Breast epithelium (tissue), 4 donors: ENCODE measurements around the gene N4BP2L1. TPM values are rescaled to one million over a fixed set of nuclear protein-coding genes. Genes with fewer than 3 reads are reported as not detected.

Source experiments
- DNase-seq, 2 donors: peaks; one replicate each; pipeline ENCODE4 v3.0.0-alpha.2; 2019; ENCODE audit warnings: low spot score in 2 of 2
- H3K27ac ChIP-seq, 2 donors: fragments of 200-600 bp; sonication (generic) in 1 of 2; one replicate each; pipeline ENCODE4 v1.5.1; 2016 to 2019; ENCODE audit warnings: mild to moderate bottlenecking in 1 of 2
- H3K27me3 ChIP-seq, 2 donors: fragments of 200-600 bp; sonication (generic) in 1 of 2; one replicate each; pipeline versions ENCODE4 v1.5.1 to v1.6.0; 2017 to 2019; ENCODE audit warnings: control low read depth in 1 of 2, mild to moderate bottlenecking in 1 of 2
- H3K36me3 ChIP-seq: fragments of 200-600 bp; one replicate; pipeline ENCODE4 v1.5.1; 2019
- H3K4me1 ChIP-seq, 2 donors: fragments of 200-600 bp; sonication (generic); one replicate each; pipeline ENCODE4 v1.5.1; 2016 to 2019; ENCODE audit warnings: control low read depth in 1 of 2
- H3K4me3 ChIP-seq, 3 donors: fragments of 200-600 bp; sonication (generic); 1 replicate in 2 of 3; 2 replicates in 1 of 3; pipeline ENCODE4 v1.5.1; 2016 to 2019; ENCODE audit warnings: mild to moderate bottlenecking in 3 of 3, moderate library complexity in 2 of 3
- H3K9me3 ChIP-seq, 2 donors: fragments of 200-600 bp; sonication (generic) in 1 of 2; one replicate each; pipeline ENCODE4 v1.5.1; 2016 to 2019; ENCODE audit warnings: control low read depth in 1 of 2
- POLR2A ChIP-seq: fragments of 450-650 bp; IDR thresholded peaks from one replicate; pipeline ENCODE4 v1.6.1; 2016; ENCODE audit warnings: antibody characterized with exemption, mild to moderate bottlenecking, moderate library complexity
- POLR2AphosphoS5 ChIP-seq, 3 donors: sonication (generic); formaldehyde crosslinking; IDR thresholded peaks; one replicate each; pipeline ENCODE4 v1.6.1; 2017; ENCODE audit warnings: antibody characterized with exemption in 3 of 3
- intact Hi-C: fragments of 100-400 bp; cut with DNase I; formaldehyde crosslinking; loops from one replicate; pipeline ENCODE4 v1.15.1; 2023; ENCODE audit warnings: low total_unique reads
- total RNA-seq, 3 donors: library from RNA; depleted of rRNA; stranded (reverse); fragments of >200 nt; gene quantifications; one replicate each; pipeline ENCODE4 v1.1.0, GENCODE V29; 2016
- TF ChIP-seq, protein P1 (sequence below), 3 donors: fragments of 450-650 bp; IDR thresholded peaks; one replicate each; pipeline ENCODE4 v1.5.1; 2016 to 2017; ENCODE audit warnings: antibody characterized with exemption in 3 of 3, mild to moderate bottlenecking in 3 of 3, moderate library complexity in 3 of 3

Gene N4BP2L1
- total RNA-seq, 3 donors from 2014 or later = 15.7 to 54.3 (median 33.8) TPM

DNA sequence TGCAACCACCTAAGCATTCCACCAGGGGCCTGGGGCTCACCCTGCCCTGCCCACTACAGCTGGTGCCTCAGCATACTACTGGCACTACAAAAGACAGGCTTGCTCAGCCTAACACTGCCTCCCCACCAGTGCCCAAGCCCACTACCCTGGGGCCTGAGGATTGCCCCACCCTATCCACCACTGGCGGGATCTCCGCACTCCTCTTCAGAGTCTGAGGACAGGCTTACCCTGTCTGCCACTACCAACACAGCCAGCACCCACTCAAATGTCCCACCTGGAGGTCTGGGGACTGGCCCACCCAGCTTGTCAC, 27.6 kb upstream of the N4BP2L1 start:
- no peak for TF ChIP-seq POLR2AphosphoS5 (IDR thresholded peaks at IDR 0.05)
- no peak for TF ChIP-seq POLR2A
- TF ChIP-seq, protein P1, sequence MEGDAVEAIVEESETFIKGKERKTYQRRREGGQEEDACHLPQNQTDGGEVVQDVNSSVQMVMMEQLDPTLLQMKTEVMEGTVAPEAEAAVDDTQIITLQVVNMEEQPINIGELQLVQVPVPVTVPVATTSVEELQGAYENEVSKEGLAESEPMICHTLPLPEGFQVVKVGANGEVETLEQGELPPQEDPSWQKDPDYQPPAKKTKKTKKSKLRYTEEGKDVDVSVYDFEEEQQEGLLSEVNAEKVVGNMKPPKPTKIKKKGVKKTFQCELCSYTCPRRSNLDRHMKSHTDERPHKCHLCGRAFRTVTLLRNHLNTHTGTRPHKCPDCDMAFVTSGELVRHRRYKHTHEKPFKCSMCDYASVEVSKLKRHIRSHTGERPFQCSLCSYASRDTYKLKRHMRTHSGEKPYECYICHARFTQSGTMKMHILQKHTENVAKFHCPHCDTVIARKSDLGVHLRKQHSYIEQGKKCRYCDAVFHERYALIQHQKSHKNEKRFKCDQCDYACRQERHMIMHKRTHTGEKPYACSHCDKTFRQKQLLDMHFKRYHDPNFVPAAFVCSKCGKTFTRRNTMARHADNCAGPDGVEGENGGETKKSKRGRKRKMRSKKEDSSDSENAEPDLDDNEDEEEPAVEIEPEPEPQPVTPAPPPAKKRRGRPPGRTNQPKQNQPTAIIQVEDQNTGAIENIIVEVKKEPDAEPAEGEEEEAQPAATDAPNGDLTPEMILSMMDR (IDR thresholded peaks at IDR 0.05) = no peak
- Histone ChIP-seq H3K4me3 (no peak overlapping the region), H3K4me1 (no peaks in the 10 kb centered on the region), H3K36me3 (no peaks in the 10 kb centered on the region), H3K9me3 (peaks cover 3 to 27% of the 10 kb centered on the region in 2 donors), H3K27me3 (no peaks in the 10 kb centered on the region), H3K27ac (no peak overlapping the region)
- intact Hi-C loops = no loop called here
- DNase-seq = no peak

DNA sequence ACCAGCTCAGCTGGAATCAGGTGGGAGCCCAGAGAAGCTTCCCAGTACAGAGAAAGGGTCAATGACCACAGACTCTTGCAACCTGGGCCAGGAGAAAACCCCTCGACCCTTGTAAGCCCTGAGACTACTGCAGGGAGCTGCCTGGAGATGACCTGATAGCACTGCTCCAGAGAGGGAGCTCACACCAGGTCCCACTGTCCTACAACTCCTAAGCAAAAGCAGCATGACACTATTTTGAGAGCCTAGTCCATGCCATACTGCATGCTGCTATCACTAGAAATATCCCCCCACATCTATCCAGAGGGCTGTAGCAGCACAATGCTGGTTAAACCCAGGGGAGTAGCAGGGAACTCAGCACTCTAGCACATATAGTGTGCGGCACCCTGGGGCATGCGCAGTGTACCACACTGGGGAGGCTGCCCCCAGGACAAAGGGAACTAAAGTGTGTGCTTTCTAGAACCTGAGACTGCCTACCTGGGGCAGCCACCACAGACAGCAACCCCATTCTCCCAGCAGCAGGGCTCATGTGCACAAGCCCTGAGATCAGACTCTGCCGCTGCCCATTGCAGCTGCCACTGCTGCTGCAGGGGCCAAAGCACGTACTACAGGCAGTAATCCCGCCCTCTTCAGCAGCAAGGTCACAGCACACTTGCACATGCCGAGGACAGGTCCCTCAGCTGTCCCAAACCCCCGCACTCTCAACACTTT, 27.1 kb upstream of the N4BP2L1 start:
- intact Hi-C loops = loop anchor here (5.0 kb wide), 1 partner anchor 563 kb away; no protein-coding TSS in a partner anchor
- Histone ChIP-seq H3K9me3 (peaks cover 3 to 27% of the 10 kb centered on the region in 2 donors), H3K4me1 (no peaks in the 10 kb centered on the region), H3K36me3 (no peaks in the 10 kb centered on the region), H3K27ac (no peak overlapping the region), H3K4me3 (no peak overlapping the region), H3K27me3 (no peaks in the 10 kb centered on the region)
- TF ChIP-seq, protein P1 (IDR thresholded peaks at IDR 0.05) = no peak
- TF ChIP-seq POLR2AphosphoS5 (IDR thresholded peaks at IDR 0.05) (no peak), POLR2A (no peak)
- DNase-seq = no peak

DNA sequence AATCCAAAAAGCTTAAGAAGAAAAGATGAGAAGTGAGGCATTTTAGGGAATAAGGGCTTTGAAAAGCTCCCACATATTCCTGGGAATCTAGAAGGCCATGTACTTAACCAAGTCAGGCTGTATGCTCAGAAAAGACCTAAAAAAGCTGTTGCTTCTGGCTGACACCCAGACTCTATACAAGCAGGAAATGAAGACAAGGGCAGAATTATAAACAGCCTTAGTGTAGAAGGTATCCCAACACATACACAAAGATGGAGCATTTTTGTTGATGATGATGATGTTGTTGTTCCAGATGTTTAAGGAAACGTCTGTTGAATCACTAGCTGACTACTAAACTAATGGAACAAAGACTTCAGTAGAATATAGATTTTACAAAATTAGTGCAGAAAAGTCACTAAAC, 26.1 kb upstream of the N4BP2L1 start:
- Histone ChIP-seq H3K36me3 (no peaks in the 10 kb centered on the region), H3K9me3 (peaks cover 3 to 27% of the 10 kb centered on the region in 2 donors), H3K27ac (no peak overlapping the region), H3K4me3 (no peak overlapping the region), H3K4me1 (no peaks in the 10 kb centered on the region), H3K27me3 (no peaks in the 10 kb centered on the region)
- DNase-seq = no peak
- intact Hi-C loops = loop anchor here (5.0 kb wide), 1 partner anchor 562 kb away; no protein-coding TSS in a partner anchor
- TF ChIP-seq, protein P1 (IDR thresholded peaks at IDR 0.05) = no peak
- TF ChIP-seq POLR2A = no peak
- no peak for TF ChIP-seq POLR2AphosphoS5 (IDR thresholded peaks at IDR 0.05)

DNA sequence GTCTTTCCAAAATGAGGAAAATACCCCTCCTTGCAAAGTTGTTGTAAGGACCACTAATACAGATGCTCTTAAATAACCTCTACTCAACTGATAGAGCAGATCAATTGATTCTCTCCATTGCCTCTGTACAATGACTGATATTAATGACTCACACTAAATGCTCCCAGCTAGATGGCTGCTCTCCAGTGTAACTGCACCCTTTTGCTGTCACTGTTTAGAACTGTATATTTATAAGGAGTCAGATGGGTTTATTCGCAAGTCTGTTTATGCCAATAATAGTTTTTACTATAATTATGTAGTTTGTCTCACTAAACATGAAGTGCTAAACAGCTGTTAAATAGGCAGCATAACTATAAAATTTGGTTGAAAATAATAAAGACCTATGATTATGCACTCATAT, 21.0 kb upstream of the N4BP2L1 start:
- no peaks in the 10 kb centered on the region for H3K27me3 ChIP-seq
- no peak for DNase-seq

More for the DNA sequence above, 21.0 kb upstream of the N4BP2L1 start:
- Histone ChIP-seq H3K4me3 (no peak overlapping the region), H3K36me3 (no peaks in the 10 kb centered on the region), H3K27ac (no peak overlapping the region), H3K9me3 (peaks cover 0 to 14% of the 10 kb centered on the region in 2 donors), H3K4me1 (no peaks in the 10 kb centered on the region)
- intact Hi-C loops = no loop called here
- TF ChIP-seq POLR2A (no peak), POLR2AphosphoS5 (IDR thresholded peaks at IDR 0.05) (no peak)
- TF ChIP-seq, protein P1 (IDR thresholded peaks at IDR 0.05) = no peak
